H1 (cell line): ENCODE data around the gene FXYD7. TPM values are rescaled to one million over a fixed set of nuclear protein-coding genes. Genes with fewer than 3 reads are reported as not detected.

Source experiments
- EZH2 ChIP-seq: fragments of 200-600 bp; sonication (generic); IDR thresholded peaks from 2 replicates; pipeline ENCODE4 v1.7.1; 2012; ENCODE audit warnings: low read depth, mild to moderate bottlenecking, moderate library complexity, low read length, inconsistent platforms; ENCODE audit not compliant: severe bottlenecking
- SP4 ChIP-seq: IDR thresholded peaks from 2 replicates; pipeline ENCODE4 v1.6.1; 2012; ENCODE audit warnings: low read length, inconsistent platforms
- ZNF274 ChIP-seq: IDR thresholded peaks from 2 replicates; pipeline ENCODE4 v1.7.0; 2012; ENCODE audit warnings: low read length, borderline replicate concordance; ENCODE audit errors: extremely low read depth
- polyA plus RNA-seq, 7 experiments: library from polyadenylated mRNA; depleted of rRNA in 3 of 7; stranded (reverse) in 5 of 7; unstranded in 2 of 7; fragments of >200 nt in 5 of 7; fragments of 200-250 nt in 2 of 7; gene quantifications; 1 replicate in 5 of 7; 2 replicates in 1 of 7; 4 replicates in 1 of 7; pipeline versions ENCODE4 v1.2.1 to v1.2.3, GENCODE V29; 2011 to 2013; ENCODE audit warnings: missing spikeins in 2 of 7, mixed read lengths in 2 of 7
- total RNA-seq: library from RNA; stranded (reverse); fragmentation: NEBNext Ultra II Directional; extraction: Animal tissue kit (Norgen Biotek cat#: 25700); gene quantifications from 2 replicates; pipeline ENCODE4 v1.2.1, GENCODE V29; 2021

Gene FXYD7
- total and polyA plus RNA-seq, 2 of the 8 experiments (the other 6 are each of a cell fraction or from before 2014, with no cell fraction given), result 12.1 to 14.3 TPM

GRCh38 chr19:35155981-35156672, 13.1 kb downstream of the FXYD7 start (continued):
- no peak for TF ChIP-seq SP4
- no peak for TF ChIP-seq EZH2
- no peak for TF ChIP-seq ZNF274
